ENCODE measurements around the gene SLC1A2.

The SLC1A2 gene

DNA sequence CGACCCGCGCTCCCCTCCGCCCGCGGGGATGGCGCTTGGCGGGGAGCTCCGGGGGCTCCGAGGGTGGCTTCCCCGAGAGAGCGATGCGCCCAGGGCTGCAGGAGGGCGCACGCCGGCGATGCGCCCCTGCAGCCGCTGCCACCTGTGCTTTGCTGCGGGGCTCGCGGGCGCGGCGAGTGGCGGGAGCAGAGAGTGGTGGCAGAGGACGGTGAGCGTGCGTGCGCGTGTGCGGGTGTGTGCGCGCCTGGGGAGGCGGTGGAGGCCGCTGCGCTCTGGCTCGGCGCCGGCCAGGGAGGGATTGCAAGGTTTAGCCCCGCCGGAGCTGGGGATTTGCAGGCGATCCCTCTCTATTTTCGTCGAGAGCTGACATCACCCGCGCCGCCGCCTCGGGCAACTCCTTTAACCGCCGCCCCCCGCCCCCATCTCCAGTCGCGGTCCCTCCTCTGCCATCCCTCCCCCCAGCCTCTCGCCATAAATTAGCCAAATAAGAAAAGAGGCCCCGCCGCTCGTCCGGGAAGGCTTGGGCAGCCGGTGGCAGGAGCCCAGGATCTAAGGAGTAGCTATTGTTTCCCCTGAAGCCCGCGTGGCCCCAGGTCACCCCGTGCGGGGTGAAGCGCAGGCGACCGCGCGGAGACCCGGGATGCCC is at the start of gene SLC1A2:
Gene SLC1A2, minus strand, starts transcription at position 375 of the 646 bp plus-strand sequence. CDS start 592 bp downstream, outside the sequence.
- peak; percentile 63 for DNase-seq (ENCODE audit: low spot score)

GRCh38 chr11:35466058-35466457 is 46.7 kb upstream of the SLC1A2 start:
- DNase-seq (ENCODE audit: low spot score) = no peak

- DNase-seq (ENCODE audit: low spot score) = no peak
Observed at GRCh38 chr11:35464308-35464707, 45.0 kb upstream of the SLC1A2 start.

GRCh38 chr11:35463331-35463751 is 44.0 kb upstream of the SLC1A2 start:
- peak; percentile 73 for DNase-seq (ENCODE audit: low spot score)

GRCh38 chr11:35461917-35462538 is 42.7 kb upstream of the SLC1A2 start:
- no peak for DNase-seq (ENCODE audit: low spot score)

- DNase-seq (ENCODE audit: low spot score) = no peak
Observed at GRCh38 chr11:35459489-35459888, 40.1 kb upstream of the SLC1A2 start.

DNA sequence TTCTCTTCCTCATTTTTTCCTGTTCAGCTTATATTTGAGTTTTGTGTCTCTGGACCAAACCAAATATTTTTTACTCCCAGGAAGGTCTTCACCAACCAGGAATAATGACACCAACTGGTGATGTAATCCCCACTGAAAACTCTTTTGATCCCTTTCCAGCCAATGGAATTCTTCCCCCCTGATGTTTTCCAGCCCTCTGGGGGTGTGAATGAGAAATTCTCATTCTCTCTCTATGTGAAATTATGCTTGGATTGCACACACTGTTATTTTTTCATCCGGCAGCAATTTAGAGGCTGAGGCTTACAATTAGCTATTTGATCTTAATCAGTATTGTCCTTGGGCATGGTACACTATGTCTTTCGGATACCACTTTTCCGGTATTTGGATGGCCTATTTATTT is 39.5 kb upstream of the SLC1A2 start:
- DNase-seq (ENCODE audit: low spot score) = peak; percentile 20

DNA sequence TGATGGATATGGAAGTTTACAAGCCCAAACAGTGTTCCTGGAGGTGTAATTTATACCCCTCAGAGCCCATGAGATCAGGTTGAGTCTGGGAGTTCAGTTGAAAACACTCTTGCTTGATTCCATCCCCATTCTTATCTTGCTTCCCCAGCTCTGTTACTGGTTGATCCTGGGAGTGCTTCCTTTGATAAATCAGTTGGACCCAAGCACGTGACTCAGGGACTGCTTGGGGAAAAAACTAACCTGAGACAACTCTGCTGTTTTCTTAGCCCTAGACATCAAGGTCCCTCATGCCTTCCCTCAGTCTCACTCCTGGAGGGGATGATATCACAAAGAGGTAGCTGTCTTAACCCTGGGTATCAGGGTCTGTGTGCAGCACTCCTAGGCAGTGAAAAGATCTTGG is 35.0 kb upstream of the SLC1A2 start:
- DNase-seq (ENCODE audit: low spot score) = no peak

DNA sequence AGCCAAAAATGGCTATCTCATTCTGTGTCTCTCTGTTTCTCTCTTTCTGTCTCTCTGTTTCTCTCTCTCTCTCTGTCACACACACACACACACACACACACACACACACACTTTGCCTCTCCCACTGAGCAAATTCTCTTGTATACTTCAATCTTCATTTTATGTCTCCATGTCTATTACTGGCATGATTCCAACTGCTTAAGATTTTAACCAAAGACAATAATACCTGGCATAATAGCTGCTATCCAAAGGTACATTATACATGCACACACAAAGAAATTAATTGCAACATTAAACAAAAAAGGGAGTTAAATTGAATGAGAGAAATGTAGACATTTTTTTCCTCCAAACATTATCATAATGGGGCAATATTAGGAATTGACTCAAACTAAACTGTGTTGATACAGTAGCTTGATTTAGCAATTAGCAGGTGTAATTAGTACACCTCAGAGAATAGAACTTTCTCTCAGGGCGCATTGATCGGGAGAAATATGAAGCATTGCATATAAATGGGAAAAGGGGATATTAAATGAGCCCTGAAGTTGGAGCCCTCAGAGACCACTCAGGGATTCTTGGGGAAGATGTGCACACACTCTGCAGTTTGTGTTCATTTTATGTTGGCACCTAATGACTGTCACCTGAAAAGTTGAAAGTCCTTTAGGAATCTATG is 17.4 kb upstream of the SLC1A2 start:
- no peak for DNase-seq (ENCODE audit: low spot score)

GRCh38 chr11:35433588-35433987 is 14.2 kb upstream of the SLC1A2 start:
- no peak for DNase-seq (ENCODE audit: low spot score)

- no peak for DNase-seq (ENCODE audit: low spot score)
Observed at GRCh38 chr11:35432464-35432863, 13.1 kb upstream of the SLC1A2 start.

DNA sequence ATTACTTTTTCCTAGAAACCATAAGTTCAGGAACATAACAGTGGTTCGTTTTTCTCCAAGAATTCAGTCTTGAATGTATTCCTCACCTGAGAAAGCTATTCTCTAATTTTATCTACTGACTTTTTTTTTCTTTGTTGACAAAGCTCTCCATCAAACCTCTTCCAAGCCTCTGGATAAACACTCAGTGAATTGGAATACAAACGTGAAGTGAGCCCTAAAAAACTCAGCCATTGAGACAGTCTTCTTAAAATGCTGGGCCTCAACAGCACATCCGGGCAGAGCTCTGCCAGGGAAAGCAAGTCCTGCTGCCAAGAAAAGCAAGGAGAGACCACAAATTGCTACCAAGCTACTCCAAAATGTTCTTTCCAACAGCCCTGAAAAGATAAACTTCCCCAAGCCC is 7.7 kb upstream of the SLC1A2 start:
- DNase-seq (ENCODE audit: low spot score) = peak; percentile 64

DNA sequence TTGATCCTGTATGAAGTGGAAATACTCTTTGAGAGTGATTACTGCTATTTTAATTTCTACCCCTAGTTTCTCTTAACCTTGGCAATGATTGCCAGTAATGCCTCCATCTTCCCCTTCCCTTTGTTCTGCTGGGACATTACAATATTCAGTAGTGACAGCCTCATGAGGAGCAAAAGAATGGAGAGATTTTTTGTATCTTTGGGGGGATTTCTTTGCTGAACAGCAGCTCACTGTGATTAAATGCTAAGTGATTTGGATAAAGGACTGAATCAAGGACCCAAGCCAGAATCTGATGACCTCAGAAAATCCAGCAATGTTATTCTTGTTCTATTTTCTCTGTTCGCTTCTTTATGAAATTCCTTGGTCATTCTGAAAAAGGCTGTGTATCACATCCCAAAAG is 7.0 kb upstream of the SLC1A2 start:
- no peak for DNase-seq (ENCODE audit: low spot score)

DNA sequence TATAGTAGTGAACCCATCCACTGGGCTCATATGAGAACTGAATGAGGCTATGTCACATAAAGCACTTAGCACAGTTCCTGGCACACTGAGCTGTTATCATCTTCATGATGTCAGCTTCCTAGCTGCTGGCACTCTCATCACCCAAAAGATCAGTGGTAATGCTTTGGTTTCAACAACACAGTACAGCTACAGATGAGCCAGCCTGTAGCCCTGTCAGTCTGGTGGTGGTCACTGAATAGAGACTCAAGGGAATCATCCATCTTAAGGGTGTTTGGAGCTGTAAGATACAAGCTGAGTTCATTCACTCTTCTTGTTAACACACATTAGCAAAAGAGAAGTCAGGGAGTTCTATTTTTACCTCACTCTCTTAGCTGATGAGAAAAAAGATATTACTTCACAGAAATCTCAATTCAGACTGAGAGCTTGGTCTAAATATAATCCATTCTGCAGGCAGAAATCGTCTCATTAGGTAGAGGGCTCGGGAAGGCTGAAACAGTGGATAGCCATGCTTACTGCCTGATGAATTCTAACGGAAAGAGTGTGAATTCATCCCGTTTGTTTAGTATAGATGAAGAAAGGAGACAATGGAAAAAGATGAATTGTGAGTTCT is 6.3 kb upstream of the SLC1A2 start:
- no peak for DNase-seq (ENCODE audit: low spot score)

GRCh38 chr11:35424157-35424940 is 5.0 kb upstream of the SLC1A2 start:
- no peak for DNase-seq (ENCODE audit: low spot score)

DNA sequence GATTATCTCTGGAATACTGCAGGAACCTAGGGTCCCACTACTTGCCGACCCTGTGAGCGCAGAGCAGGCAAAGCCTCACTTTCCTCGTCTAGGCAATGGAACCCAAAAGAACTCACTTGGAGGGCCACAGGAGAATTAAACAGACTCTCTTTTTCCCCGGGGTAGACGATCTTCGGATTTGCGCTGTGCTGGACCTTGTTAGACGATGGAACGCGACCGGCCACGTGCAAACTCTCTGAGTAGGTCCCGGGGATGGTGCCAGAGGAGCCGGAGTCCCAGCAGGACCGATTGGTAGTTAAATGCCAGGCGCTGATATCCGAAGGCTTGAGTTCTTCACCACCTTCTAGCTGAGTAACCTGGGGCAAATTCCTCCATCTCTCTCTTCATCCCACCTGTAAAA is 1.0 kb upstream of the SLC1A2 start:
- DNase-seq (ENCODE audit: low spot score) = no peak

DNA sequence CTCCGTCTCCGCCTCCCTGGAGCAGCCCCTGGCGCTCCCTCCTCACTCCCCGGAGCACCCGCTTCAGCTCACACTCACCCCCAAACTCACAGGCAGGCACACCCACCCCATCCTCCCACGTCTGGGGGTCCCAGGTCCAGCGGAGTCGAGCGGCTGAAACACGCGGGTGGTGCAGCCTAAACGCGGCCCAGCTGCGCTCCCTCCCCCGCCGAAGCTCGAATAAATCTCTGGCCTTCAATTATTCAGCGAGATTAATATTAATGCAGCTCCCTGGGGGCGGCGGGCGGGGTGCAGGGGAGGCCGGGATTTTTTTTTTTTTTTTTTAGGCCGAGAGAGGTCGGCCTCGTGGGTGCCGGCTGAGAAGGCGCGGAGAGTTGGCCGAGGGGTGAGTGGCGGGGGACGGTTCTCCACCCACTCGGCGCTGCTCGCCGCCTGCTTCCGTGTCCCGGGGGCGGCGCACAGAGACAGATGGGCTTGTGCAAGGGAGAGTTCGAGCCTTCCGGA is 524 bp upstream of the SLC1A2 start:
- no peak for DNase-seq (ENCODE audit: low spot score)

GRCh38 chr11:35418282-35419183 is 825 bp downstream of the SLC1A2 start:
- no peak for DNase-seq (ENCODE audit: low spot score)

- DNase-seq (ENCODE audit: low spot score) = no peak
Observed at GRCh38 chr11:35415487-35415886, 3.9 kb downstream of the SLC1A2 start.

- DNase-seq (ENCODE audit: low spot score) = no peak
Observed at GRCh38 chr11:35414776-35415175, 4.6 kb downstream of the SLC1A2 start.

DNA sequence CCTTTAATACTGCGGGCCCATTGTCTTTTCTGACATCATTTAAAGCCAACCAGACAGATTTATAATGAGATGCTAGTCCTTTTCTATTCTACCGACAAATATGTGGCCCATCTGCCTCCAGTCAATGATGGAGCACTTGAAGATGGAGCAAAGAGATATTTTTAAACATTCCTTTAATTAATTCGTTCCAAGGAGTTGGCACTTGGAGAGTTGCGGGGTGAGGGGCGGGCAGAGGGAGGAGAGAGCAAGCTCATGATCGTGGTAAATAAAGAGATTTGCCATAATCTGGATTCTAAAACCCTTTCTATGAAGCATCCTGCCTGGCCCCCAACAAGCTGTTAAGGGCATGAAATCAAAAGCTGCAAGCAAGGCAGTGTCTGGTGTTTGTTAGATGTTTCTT is 5.0 kb downstream of the SLC1A2 start:
- DNase-seq (ENCODE audit: low spot score) = no peak
